ENCODE results near the gene PTPN2.
"Not testable (repeated sequence)": the region's sequence is repeated elsewhere in the genome, so short reads cannot be mapped to it uniquely, and the experiment has no call there.

PTPN2 gene

DNA sequence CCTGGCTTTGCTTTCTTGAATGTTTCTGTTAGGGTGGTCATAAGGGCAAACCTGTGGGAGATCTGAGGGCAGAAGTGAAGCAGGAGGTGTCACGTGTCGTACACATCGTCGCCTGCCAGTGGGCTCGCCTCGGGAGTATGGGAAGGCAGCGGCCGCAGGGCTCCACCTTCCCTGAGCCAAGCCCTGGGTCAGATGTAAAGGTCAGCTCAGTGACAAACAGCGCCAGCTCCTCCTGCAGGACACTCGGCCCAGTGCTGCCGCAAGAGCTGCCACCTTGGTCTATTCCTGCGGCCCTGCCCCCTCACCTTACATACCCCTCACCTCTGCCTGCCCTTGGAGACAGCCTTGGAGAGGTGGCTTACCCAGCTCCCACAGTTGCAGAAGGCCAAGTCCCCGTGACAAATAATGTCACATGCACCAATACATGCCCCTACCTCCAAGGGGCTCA lies 117.0 kb downstream of the PTPN2 start:
- Histone ChIP-seq H3K9me3 (ENCODE audit: control insufficient read depth, insufficient read depth, low read length) (no peaks in the 10 kb centered on the region), H3K27me3 (ENCODE audit: control insufficient read depth, insufficient read depth, low read length) (no peaks in the 10 kb centered on the region), H3K27ac (ENCODE audit: low read length) (no peak overlapping the region), H3K36me3 (ENCODE audit: control insufficient read depth, insufficient read depth, low read length) (no peaks in the 10 kb centered on the region), H3K4me1 (ENCODE audit: control insufficient read depth, insufficient read depth, low read length) (no peaks in the 10 kb centered on the region; the same call in 1 of the 2 replicates), H3K4me3 (ENCODE audit: low read length) (no peak overlapping the region)
- DNase-seq (ENCODE audit: low read depth, low spot score) = peak; percentile 79
- no CpG with 5 or more reads among the region's 13 CpGs for WGBS (ENCODE audit: insufficient coverage, insufficient read length)

DNA sequence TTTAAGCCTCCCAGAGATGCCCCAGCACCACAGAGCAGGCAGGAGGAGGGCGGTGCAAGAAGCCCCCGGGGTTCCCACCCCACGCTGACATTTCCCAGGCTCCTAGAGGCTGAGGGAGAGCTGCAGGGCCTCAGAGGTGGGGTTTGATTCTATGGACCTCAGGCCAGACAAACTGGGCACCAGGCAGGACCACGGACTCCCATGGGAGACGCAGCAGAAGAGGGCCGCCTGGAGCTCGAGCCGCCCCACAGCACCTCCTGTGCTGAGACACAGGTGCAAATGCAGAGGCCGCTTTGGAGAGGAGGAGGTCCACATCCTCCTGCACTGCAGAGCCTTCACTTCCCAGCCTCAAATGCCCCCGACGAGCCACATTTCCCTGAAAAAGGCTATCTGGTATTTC lies 118.5 kb downstream of the PTPN2 start:
- no peaks in the 10 kb centered on the region for H3K27me3 ChIP-seq (ENCODE audit: control insufficient read depth, insufficient read depth, low read length)
- no peak for DNase-seq (ENCODE audit: low read depth, low spot score)
- H3K4me1 ChIP-seq (ENCODE audit: control insufficient read depth, insufficient read depth, low read length) = no peaks in the 10 kb centered on the region; the same call in 1 of the 2 replicates
- WGBS (ENCODE audit: insufficient coverage, insufficient read length) = no CpG with 5 or more reads among the region's 11 CpGs
- no peaks in the 10 kb centered on the region for H3K9me3 ChIP-seq (ENCODE audit: control insufficient read depth, insufficient read depth, low read length)
- no peaks in the 10 kb centered on the region for H3K36me3 ChIP-seq (ENCODE audit: control insufficient read depth, insufficient read depth, low read length)
- H3K4me3 ChIP-seq (ENCODE audit: low read length) = no peak overlapping the region
- no peak overlapping the region for H3K27ac ChIP-seq (ENCODE audit: low read length)

DNA sequence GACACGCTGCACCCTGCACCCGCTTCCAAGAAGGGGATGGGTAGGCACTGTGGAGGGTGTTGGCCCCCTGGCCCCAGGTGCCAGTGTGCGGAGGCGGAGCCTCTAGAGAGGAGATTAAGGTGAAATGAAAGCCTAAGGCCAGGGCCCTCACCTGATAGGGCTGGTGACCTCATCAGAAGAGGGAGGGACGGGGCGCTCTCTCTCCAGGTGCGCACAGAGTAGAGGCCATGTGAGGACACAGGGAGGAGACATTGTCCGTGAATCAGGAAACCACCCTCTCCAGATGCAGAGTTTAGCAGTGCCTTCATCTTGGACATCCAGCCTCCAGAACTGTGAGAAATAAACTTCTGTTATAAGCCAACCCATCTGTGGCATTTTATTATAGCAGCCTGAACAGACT lies 118.9 kb downstream of the PTPN2 start:
- Histone ChIP-seq H3K4me1 (ENCODE audit: control insufficient read depth, insufficient read depth, low read length) (no peaks in the 10 kb centered on the region; the same call in 1 of the 2 replicates), H3K9me3 (ENCODE audit: control insufficient read depth, insufficient read depth, low read length) (no peaks in the 10 kb centered on the region), H3K27me3 (ENCODE audit: control insufficient read depth, insufficient read depth, low read length) (no peaks in the 10 kb centered on the region), H3K4me3 (ENCODE audit: low read length) (no peak overlapping the region), H3K27ac (ENCODE audit: low read length) (no peak overlapping the region), H3K36me3 (ENCODE audit: control insufficient read depth, insufficient read depth, low read length) (no peaks in the 10 kb centered on the region)
- no CpG with 5 or more reads among the region's 8 CpGs for WGBS (ENCODE audit: insufficient coverage, insufficient read length)
- DNase-seq (ENCODE audit: low read depth, low spot score) = no peak

DNA sequence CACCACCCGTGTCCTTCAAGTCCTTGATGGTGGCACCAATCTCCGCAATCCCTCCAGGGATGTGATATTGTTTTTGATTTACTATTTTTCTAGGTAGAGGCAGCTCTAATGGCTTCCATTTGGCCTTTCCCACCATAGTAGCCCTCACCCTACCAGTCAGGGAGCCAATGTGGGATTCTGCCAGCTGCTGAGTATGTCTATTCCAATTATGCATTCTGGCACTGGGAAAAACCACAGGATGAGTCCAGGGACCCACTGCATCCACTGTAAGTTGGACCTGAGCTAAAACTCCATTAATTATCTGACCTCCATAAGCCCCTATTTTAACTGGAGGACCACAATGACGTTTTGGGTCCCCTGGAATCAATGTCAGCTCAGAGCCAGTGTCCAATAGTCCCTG lies 125.5 kb downstream of the PTPN2 start:
- whole genome bisulfite sequencing (ENCODE audit: insufficient coverage, insufficient read length) = no CpG with 5 or more reads among the region's 3 CpGs
- H3K9me3 ChIP-seq (ENCODE audit: control insufficient read depth, insufficient read depth, low read length); H3K4me1 ChIP-seq (ENCODE audit: control insufficient read depth, insufficient read depth, low read length); H3K4me3 ChIP-seq (ENCODE audit: low read length); H3K27me3 ChIP-seq (ENCODE audit: control insufficient read depth, insufficient read depth, low read length); DNase-seq (ENCODE audit: low read depth, low spot score); H3K27ac ChIP-seq (ENCODE audit: low read length); H3K36me3 ChIP-seq (ENCODE audit: control insufficient read depth, insufficient read depth, low read length): not testable (repeated sequence)

DNA sequence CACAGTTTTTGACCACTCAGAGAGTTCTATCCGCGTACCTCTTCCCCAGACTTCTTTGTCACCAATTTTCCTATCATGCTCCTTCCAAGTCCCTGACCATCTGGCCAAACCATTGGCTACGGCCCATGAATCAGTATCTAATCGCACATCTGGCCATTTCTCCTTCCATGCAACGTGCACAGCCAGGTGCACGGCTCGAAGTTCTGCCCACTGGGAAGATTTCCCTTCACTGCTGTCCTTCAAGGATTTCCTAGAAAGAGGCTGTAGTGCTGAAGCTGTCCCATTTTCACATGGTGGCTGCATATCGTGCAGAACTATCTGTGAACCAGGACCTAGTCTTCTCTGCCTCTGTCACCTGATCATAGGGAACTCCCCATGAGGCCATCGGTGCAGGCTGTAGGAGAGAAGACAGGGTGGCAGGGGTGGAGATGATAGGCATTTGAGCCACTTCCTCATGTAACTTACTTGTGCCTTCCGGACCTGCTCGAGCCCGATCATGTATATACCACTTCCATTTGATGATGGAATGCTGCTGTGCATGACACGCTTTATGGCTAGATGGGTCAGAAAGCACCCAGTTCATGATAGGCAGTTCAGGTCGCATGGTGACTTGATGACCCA lies 127.3 kb downstream of the PTPN2 start:
- not testable (repeated sequence) for H3K36me3 ChIP-seq (ENCODE audit: control insufficient read depth, insufficient read depth, low read length); H3K9me3 ChIP-seq (ENCODE audit: control insufficient read depth, insufficient read depth, low read length); DNase-seq (ENCODE audit: low read depth, low spot score); H3K4me1 ChIP-seq (ENCODE audit: control insufficient read depth, insufficient read depth, low read length); H3K4me3 ChIP-seq (ENCODE audit: low read length); H3K27me3 ChIP-seq (ENCODE audit: control insufficient read depth, insufficient read depth, low read length); H3K27ac ChIP-seq (ENCODE audit: low read length)
- no CpG with 5 or more reads among the region's 14 CpGs for WGBS (ENCODE audit: insufficient coverage, insufficient read length)

DNA sequence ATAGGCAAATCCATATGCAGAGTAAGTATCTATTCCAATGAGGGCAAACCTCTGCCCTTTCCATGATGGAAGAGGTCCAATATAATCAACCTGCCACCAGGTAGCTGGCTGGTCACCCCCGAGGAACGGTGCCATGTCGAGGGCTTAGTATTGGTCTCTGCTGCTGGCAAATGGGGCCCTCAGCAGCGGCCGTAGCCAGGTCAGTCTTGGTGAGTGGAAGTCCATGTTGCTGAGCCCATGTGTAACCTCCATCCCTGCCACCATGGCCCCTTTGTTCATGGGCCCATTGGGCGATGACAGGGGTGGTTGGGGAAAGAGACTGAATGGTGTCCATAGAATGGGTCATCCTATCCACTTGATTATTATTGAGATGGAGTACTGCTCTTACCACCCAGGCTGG lies 128.4 kb downstream of the PTPN2 start:
- no CpG with 5 or more reads among the region's 6 CpGs for WGBS (ENCODE audit: insufficient coverage, insufficient read length)
- not testable (repeated sequence) for H3K27me3 ChIP-seq (ENCODE audit: control insufficient read depth, insufficient read depth, low read length); H3K4me1 ChIP-seq (ENCODE audit: control insufficient read depth, insufficient read depth, low read length); H3K9me3 ChIP-seq (ENCODE audit: control insufficient read depth, insufficient read depth, low read length); H3K4me3 ChIP-seq (ENCODE audit: low read length); H3K27ac ChIP-seq (ENCODE audit: low read length); DNase-seq (ENCODE audit: low read depth, low spot score); H3K36me3 ChIP-seq (ENCODE audit: control insufficient read depth, insufficient read depth, low read length)

DNA sequence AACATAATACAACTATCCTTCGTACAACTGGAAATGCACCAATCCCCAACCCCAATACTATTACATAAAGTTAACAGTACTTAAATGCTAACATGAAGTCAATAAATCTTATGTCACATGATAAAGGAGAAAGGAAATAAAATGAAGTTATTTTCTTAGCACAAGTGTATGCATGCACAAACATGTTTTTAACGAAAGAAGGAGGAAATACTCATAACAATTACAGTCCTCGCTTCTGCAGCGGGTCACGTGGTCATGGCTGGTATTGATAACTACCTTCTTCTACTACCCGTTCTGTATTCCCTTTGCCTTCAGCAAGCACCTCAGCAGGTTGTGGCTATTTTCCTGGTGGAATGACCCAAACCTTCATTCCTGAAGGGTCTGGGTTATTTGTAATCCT lies 129.5 kb downstream of the PTPN2 start:
- Histone ChIP-seq H3K9me3 (ENCODE audit: control insufficient read depth, insufficient read depth, low read length) (no peaks in the 10 kb centered on the region), H3K36me3 (ENCODE audit: control insufficient read depth, insufficient read depth, low read length) (no peaks in the 10 kb centered on the region), H3K4me3 (ENCODE audit: low read length) (no peak overlapping the region), H3K27me3 (ENCODE audit: control insufficient read depth, insufficient read depth, low read length) (no peaks in the 10 kb centered on the region), H3K27ac (ENCODE audit: low read length) (no peak overlapping the region), H3K4me1 (ENCODE audit: control insufficient read depth, insufficient read depth, low read length) (no peaks in the 10 kb centered on the region)
- DNase-seq (ENCODE audit: low read depth, low spot score) = no peak
- no CpG with 5 or more reads among the region's 6 CpGs for WGBS (ENCODE audit: insufficient coverage, insufficient read length)

DNA sequence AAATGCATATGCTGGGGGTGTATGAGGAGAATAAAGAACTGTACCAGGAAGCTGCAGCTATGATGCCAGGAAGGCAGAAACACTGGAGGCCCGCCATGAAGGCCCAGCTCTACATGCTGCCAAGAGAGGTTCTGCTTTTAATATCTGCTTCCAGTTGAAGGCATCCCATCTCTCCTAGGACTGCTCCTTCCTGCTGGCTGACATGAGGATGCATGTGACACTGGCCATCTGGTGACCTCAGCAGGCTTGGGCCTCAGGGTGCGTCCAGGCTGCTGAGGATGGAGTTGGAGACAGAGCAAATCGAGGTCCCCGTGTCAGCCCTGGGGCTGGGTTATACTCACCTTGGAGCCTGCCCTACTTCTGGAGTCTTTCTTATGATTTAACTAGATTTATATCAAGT lies 132.1 kb downstream of the PTPN2 start:
- no peaks in the 10 kb centered on the region for H3K9me3 ChIP-seq (ENCODE audit: control insufficient read depth, insufficient read depth, low read length)
- no peaks in the 10 kb centered on the region for H3K4me1 ChIP-seq (ENCODE audit: control insufficient read depth, insufficient read depth, low read length)
- H3K4me3 ChIP-seq (ENCODE audit: low read length) = no peak overlapping the region
- DNase-seq (ENCODE audit: low read depth, low spot score) = no peak
- WGBS (ENCODE audit: insufficient coverage, insufficient read length) = no CpG with 5 or more reads among the region's 4 CpGs
- no peak overlapping the region for H3K27ac ChIP-seq (ENCODE audit: low read length)
- no peaks in the 10 kb centered on the region for H3K36me3 ChIP-seq (ENCODE audit: control insufficient read depth, insufficient read depth, low read length)
- no peaks in the 10 kb centered on the region for H3K27me3 ChIP-seq (ENCODE audit: control insufficient read depth, insufficient read depth, low read length)

DNA sequence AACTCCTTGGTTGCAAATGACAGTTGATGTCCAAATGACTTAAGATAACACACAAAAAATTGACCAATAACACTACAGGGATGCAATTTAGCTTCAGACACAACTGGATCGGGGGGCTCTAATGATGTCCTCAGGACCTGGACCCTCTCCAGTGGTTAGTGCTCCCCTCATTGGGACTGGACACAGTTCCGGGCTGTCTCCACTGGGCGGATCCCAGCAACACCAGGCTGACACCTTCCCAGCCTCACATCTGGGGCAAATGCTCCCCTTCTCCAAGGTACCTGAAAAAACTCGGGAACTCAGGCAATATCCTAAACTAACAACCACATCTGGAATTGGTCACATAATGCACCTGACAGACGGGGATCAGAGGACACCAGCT lies 132.5 kb downstream of the PTPN2 start:
- Histone ChIP-seq H3K4me1 (ENCODE audit: control insufficient read depth, insufficient read depth, low read length) (no peaks in the 10 kb centered on the region), H3K9me3 (ENCODE audit: control insufficient read depth, insufficient read depth, low read length) (no peaks in the 10 kb centered on the region), H3K36me3 (ENCODE audit: control insufficient read depth, insufficient read depth, low read length) (no peaks in the 10 kb centered on the region), H3K27ac (ENCODE audit: low read length) (no peak overlapping the region), H3K4me3 (ENCODE audit: low read length) (no peak overlapping the region), H3K27me3 (ENCODE audit: control insufficient read depth, insufficient read depth, low read length) (no peaks in the 10 kb centered on the region)
- no peak for DNase-seq (ENCODE audit: low read depth, low spot score)
- no CpG with 5 or more reads among the region's 5 CpGs for WGBS (ENCODE audit: insufficient coverage, insufficient read length)

DNA sequence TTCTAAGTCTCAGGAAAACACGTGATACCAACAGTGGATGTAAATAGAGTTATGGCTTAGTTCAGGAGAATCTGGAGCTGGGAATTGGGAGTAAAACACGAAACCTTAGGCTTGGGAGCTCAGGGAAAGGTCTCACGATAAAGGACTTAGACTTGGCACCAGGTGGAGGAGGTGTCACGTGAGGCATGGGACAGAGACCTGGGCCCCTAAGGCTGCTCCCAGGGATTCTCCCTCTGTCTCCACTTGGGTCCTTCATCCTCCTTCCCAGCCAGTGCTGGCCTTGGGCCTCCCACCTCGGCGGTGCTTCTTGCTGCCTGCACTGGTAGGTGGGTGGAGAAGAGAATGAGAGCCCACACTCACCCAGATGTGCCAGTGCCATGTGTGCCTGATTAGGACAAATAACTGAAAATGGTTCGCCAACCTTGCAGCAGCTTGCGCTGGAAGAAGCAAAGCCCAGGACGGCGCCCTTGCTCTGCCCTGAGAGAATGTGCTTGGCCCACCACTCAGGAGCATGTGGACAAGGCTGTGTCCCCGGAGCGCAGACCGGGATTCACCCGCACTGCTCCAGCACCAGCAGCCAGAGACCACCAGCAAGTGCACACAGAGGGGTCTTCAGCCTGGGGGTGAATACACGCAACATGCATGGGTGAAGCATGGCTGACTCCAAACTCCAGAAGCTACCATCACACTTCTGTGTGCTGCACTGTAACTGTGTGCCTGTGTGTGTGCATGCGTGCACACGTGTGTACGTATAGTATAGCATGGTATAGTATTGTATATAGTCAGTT lies 133.1 kb downstream of the PTPN2 start:
- no CpG with 5 or more reads among the region's 18 CpGs for WGBS (ENCODE audit: insufficient coverage, insufficient read length)
- no peaks in the 10 kb centered on the region for H3K4me1 ChIP-seq (ENCODE audit: control insufficient read depth, insufficient read depth, low read length)
- H3K36me3 ChIP-seq (ENCODE audit: control insufficient read depth, insufficient read depth, low read length) = no peaks in the 10 kb centered on the region
- no peaks in the 10 kb centered on the region for H3K9me3 ChIP-seq (ENCODE audit: control insufficient read depth, insufficient read depth, low read length)
- no peak overlapping the region for H3K4me3 ChIP-seq (ENCODE audit: low read length)
- DNase-seq (ENCODE audit: low read depth, low spot score) = no peak
- no peak overlapping the region for H3K27ac ChIP-seq (ENCODE audit: low read length)
- no peaks in the 10 kb centered on the region for H3K27me3 ChIP-seq (ENCODE audit: control insufficient read depth, insufficient read depth, low read length)

All from iPS DF 6.9 (cell line).